ENCODE results near the gene NME3.

NME3 gene

GRCh38 chr16:1724491-1724890 lies 46.9 kb downstream of the NME3 start:
- DNase-seq (ENCODE audit: low read depth), result no peak

GRCh38 chr16:1723450-1724147 lies 47.7 kb downstream of the NME3 start:
- no peak for DNase-seq (ENCODE audit: low read depth)

- DNase-seq (ENCODE audit: low read depth), result no peak
These were observed 50.0 kb downstream of the NME3 start for GRCh38 chr16:1721372-1721771.

All from stimulated activated CD8-positive, alpha-beta memory T cell treated with anti-CD3 and anti-CD28 coated beads, Interleukin-7, amount 100 ng/mL, for 24 hours (primary cell).